NCI-H2107 treated with DMSO at 0.1 percent for 48 hours (cell line): ENCODE measurements around the gene NDUFAF3.

Source experiments
- DNase-seq: peaks from one replicate; lab custom pipeline; 2025; ENCODE audit not compliant: unreplicated experiment; lab: John Stamatoyannopoulos, UW

NDUFAF3 gene

GRCh38 chr3:49053543-49053942, 31.6 kb downstream of the NDUFAF3 start:
- no peak for DNase-seq

- no peak for DNase-seq
Measured at GRCh38 chr3:49054344-49054862, 32.5 kb downstream of the NDUFAF3 start.

DNA sequence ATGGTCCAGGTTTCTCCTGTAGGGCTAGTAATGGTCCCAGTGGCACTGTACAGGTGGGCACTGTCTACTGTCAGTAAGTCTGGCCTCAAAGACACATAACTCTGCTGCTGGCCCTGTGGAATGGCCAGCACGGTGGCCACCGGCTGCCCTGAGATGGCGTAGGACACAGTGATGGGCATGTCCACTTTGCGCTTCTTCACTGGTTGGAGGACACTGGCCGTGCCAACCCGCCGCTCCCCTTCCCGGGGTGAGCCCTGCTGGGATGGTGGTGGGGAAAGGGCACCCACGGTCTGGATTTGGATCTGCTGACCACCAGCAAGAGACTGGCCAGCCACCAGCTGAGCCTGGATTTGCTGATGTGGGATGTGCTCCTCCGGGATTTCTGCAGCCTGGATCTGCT, 35.3 kb downstream of the NDUFAF3 start:
- DNase-seq = no peak

GRCh38 chr3:49058011-49058410, 36.1 kb downstream of the NDUFAF3 start:
- no peak for DNase-seq
